ENCODE data around the gene CUL1. TPM values are rescaled to one million over a fixed set of nuclear protein-coding genes. Genes with fewer than 3 reads are reported as not detected.
A peak's percentile ranks its signal among the peaks of the same experiment; 100 is the strongest.

Gene CUL1
- total and polyA plus RNA-seq, 7 experiments from 2014 or later = 39.0 to 74.0 (median 53.6) TPM

- Histone ChIP-seq H3K4me1 (ENCODE audit: control insufficient read depth in 2 of 2, insufficient read depth in 2 of 2, low read length in 2 of 2) (no peaks in the 10 kb centered on the region), H3K9me3 (ENCODE audit: control insufficient read depth in 2 of 3, low read length in 3 of 3) (no peaks in the 10 kb centered on the region), H3K4me3 (ENCODE audit: low read length) (no peak overlapping the region), H3K27ac (ENCODE audit: low read depth, low read length) (no peak overlapping the region), H3K36me3 (ENCODE audit: control insufficient read depth in 2 of 3, insufficient read depth in 3 of 3, low read length in 3 of 3) (no peaks in the 10 kb centered on the region), H3K27me3 (ENCODE audit: control insufficient read depth in 2 of 2, insufficient read depth in 2 of 2, low read length in 2 of 2) (no peaks in the 10 kb centered on the region)
- H3K36me3 Mint-ChIP-seq = peaks cover 9 to 28% (median 19%) of the 10 kb centered on the region in 5 donors
- POLR2A ChIA-PET = interaction anchor here (0.6 to 0.9 kb wide), 2 partner anchors 15 to 129 kb away, joined by 3 read pairs; no protein-coding TSS in a partner anchor
- CTCF ChIA-PET = no interaction called here
- DNase-seq (no peak), ATAC-seq (no peak)
- H3K27me3 Mint-ChIP-seq = no peaks in the 10 kb centered on the region
- H3K4me1 Mint-ChIP-seq = peaks cover 0 to 25% (median 5%) of the 10 kb centered on the region in 7 donors
- no peaks in the 10 kb centered on the region for H3K9me3 Mint-ChIP-seq
- intact Hi-C loops (cut with micrococcal nuclease) = no loop called here
- peak overlapping the region in 1 of 10 donors; percentile 56 for H3K4me3 Mint-ChIP-seq
- peak overlapping the region in 1 of 9 donors; percentile 24 for H3K27ac Mint-ChIP-seq
Measured at GRCh38 chr7:148831782-148832181, 133.1 kb downstream of the CUL1 start.

GRCh38 chr7:148834605-148835004 is 135.9 kb downstream of the CUL1 start:
- DNase-seq (no peak), ATAC-seq (no peak)
- Mint-ChIP-seq H3K4me1 (peaks cover 7 to 39% (median 25%) of the 10 kb centered on the region in 7 donors), H3K27ac (no peak overlapping the region), H3K9me3 (no peaks in the 10 kb centered on the region), H3K27me3 (no peaks in the 10 kb centered on the region), H3K4me3 (no peak overlapping the region), H3K36me3 (peaks cover 9 to 33% (median 26%) of the 10 kb centered on the region in 5 donors)
- intact Hi-C loops (cut with micrococcal nuclease) = no loop called here
- Histone ChIP-seq H3K9me3 (ENCODE audit: control insufficient read depth in 2 of 3, low read length in 3 of 3) (no peaks in the 10 kb centered on the region), H3K36me3 (ENCODE audit: control insufficient read depth in 2 of 3, insufficient read depth in 3 of 3, low read length in 3 of 3) (no peaks in the 10 kb centered on the region), H3K4me3 (ENCODE audit: low read length) (no peak overlapping the region), H3K27me3 (ENCODE audit: control insufficient read depth in 2 of 2, insufficient read depth in 2 of 2, low read length in 2 of 2) (no peaks in the 10 kb centered on the region), H3K4me1 (ENCODE audit: control insufficient read depth in 2 of 2, insufficient read depth in 2 of 2, low read length in 2 of 2) (peaks cover 0 to 10% of the 10 kb centered on the region in 2 donors), H3K27ac (ENCODE audit: low read depth, low read length) (no peak overlapping the region)
- ChIA-PET CTCF (no interaction called here), POLR2A (no interaction called here)

DNA sequence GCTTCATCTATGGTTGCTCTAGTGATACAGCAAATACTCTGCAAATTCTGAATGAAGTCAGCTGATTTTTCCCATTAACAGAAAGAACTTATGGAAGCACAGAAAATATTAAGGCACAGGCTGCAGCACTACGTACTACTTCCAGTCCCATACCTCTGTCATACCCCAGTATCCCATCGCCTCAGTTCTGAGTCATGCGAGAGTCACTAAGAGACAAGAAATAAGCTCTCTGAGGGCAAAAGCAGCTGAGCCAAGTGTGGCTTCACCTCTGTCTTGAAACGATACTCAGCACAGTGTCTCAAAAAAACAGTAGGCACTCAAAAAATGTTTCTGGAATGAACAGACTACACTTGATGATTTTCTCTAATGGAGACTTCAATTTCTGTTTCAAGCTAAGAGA is 137.2 kb downstream of the CUL1 start:
- H3K27me3 Mint-ChIP-seq = no peaks in the 10 kb centered on the region

GRCh38 chr7:148838905-148839304 is 140.2 kb downstream of the CUL1 start:
- ChIA-PET POLR2A (no interaction called here), CTCF (no interaction called here)
- H3K4me3 Mint-ChIP-seq = peak overlapping the region in 4 of 10 donors; percentile 12 to 54 (median 30)
- Histone ChIP-seq H3K27me3 (ENCODE audit: control insufficient read depth in 2 of 2, insufficient read depth in 2 of 2, low read length in 2 of 2) (no peaks in the 10 kb centered on the region), H3K4me3 (ENCODE audit: low read length) (no peak overlapping the region), H3K9me3 (ENCODE audit: control insufficient read depth in 2 of 3, low read length in 3 of 3) (no peaks in the 10 kb centered on the region), H3K4me1 (ENCODE audit: control insufficient read depth in 2 of 2, insufficient read depth in 2 of 2, low read length in 2 of 2) (peaks cover 0 to 10% of the 10 kb centered on the region in 2 donors), H3K27ac (ENCODE audit: low read depth, low read length) (no peak overlapping the region), H3K36me3 (ENCODE audit: control insufficient read depth in 2 of 3, insufficient read depth in 3 of 3, low read length in 3 of 3) (no peaks in the 10 kb centered on the region)
- ATAC-seq (peak; percentile 58), DNase-seq (no peak)
- peak overlapping the region in 4 of 9 donors; percentile 6 to 52 (median 28) for H3K27ac Mint-ChIP-seq
- intact Hi-C loops (cut with micrococcal nuclease) = no loop called here
- H3K9me3 Mint-ChIP-seq = no peaks in the 10 kb centered on the region
- H3K36me3 Mint-ChIP-seq = peaks cover 7 to 28% (median 21%) of the 10 kb centered on the region in 5 donors
- H3K4me1 Mint-ChIP-seq = peaks cover 7 to 56% (median 38%) of the 10 kb centered on the region in 7 donors
- no peaks in the 10 kb centered on the region for H3K27me3 Mint-ChIP-seq

More for the DNA sequence above, 137.2 kb downstream of the CUL1 start:
- Mint-ChIP-seq H3K9me3 (no peaks in the 10 kb centered on the region), H3K4me3 (no peak overlapping the region), H3K36me3 (peaks cover 9 to 30% (median 25%) of the 10 kb centered on the region in 5 donors), H3K27ac (no peak overlapping the region), H3K4me1 (peaks cover 7 to 48% (median 29%) of the 10 kb centered on the region in 7 donors)
- ChIA-PET POLR2A (interaction anchor here (0.5 to 0.6 kb wide), 2 partner anchors 128 to 140 kb away, joined by 3 read pairs; no protein-coding TSS in a partner anchor), CTCF (interaction anchor here (1.1 to 1.8 kb wide), 2 partner anchors 15 to 20 kb away, joined by 4 to 5 read pairs; no protein-coding TSS in a partner anchor)
- no peaks in the 10 kb centered on the region for H3K9me3 ChIP-seq (ENCODE audit: control insufficient read depth in 2 of 3, low read length in 3 of 3)
- H3K36me3 ChIP-seq (ENCODE audit: control insufficient read depth in 2 of 3, insufficient read depth in 3 of 3, low read length in 3 of 3) = no peaks in the 10 kb centered on the region
- DNase-seq (no peak), ATAC-seq (no peak)
- no peaks in the 10 kb centered on the region for H3K27me3 ChIP-seq (ENCODE audit: control insufficient read depth in 2 of 2, insufficient read depth in 2 of 2, low read length in 2 of 2)
- no peak overlapping the region for H3K27ac ChIP-seq (ENCODE audit: low read depth, low read length)
- H3K4me3 ChIP-seq (ENCODE audit: low read length) = no peak overlapping the region
- intact Hi-C loops (cut with micrococcal nuclease) = no loop called here
- H3K4me1 ChIP-seq (ENCODE audit: control insufficient read depth in 2 of 2, insufficient read depth in 2 of 2, low read length in 2 of 2) = peaks cover 0 to 10% of the 10 kb centered on the region in 2 donors

- no peaks in the 10 kb centered on the region for H3K27me3 ChIP-seq (ENCODE audit: control insufficient read depth in 2 of 2, insufficient read depth in 2 of 2, low read length in 2 of 2)
- no peaks in the 10 kb centered on the region for H3K36me3 ChIP-seq (ENCODE audit: control insufficient read depth in 2 of 3, insufficient read depth in 3 of 3, low read length in 3 of 3)
- H3K9me3 ChIP-seq (ENCODE audit: control insufficient read depth in 2 of 3, low read length in 3 of 3) = no peaks in the 10 kb centered on the region
- H3K27ac Mint-ChIP-seq = no peak overlapping the region
- H3K4me3 Mint-ChIP-seq = no peak overlapping the region
- CTCF ChIA-PET = no interaction called here
- H3K27ac ChIP-seq (ENCODE audit: low read depth, low read length) = no peak overlapping the region
- H3K27me3 Mint-ChIP-seq = no peaks in the 10 kb centered on the region
- peaks cover 0 to 2% (median 0%) of the 10 kb centered on the region in 11 donors for H3K9me3 Mint-ChIP-seq
- H3K4me1 Mint-ChIP-seq = peaks cover 17 to 66% (median 42%) of the 10 kb centered on the region in 7 donors
- DNase-seq = no peak
- H3K4me1 ChIP-seq (ENCODE audit: control insufficient read depth in 2 of 2, insufficient read depth in 2 of 2, low read length in 2 of 2) = peaks cover 4 to 8% of the 10 kb centered on the region in 2 donors
- intact Hi-C loops (cut with micrococcal nuclease) = loop anchor here in 1 of 2 donors (5.0 kb wide), 1 partner anchor 34 kb away; the partner anchor contains the start of gene EZH2
- H3K36me3 Mint-ChIP-seq = peaks cover 0 to 5% (median 0%) of the 10 kb centered on the region in 5 donors
- no peak overlapping the region for H3K4me3 ChIP-seq (ENCODE audit: low read length)
- ATAC-seq = no peak
- POLR2A ChIA-PET = no interaction called here
Measured at GRCh38 chr7:148847815-148848734, 149.4 kb downstream of the CUL1 start.

DNA sequence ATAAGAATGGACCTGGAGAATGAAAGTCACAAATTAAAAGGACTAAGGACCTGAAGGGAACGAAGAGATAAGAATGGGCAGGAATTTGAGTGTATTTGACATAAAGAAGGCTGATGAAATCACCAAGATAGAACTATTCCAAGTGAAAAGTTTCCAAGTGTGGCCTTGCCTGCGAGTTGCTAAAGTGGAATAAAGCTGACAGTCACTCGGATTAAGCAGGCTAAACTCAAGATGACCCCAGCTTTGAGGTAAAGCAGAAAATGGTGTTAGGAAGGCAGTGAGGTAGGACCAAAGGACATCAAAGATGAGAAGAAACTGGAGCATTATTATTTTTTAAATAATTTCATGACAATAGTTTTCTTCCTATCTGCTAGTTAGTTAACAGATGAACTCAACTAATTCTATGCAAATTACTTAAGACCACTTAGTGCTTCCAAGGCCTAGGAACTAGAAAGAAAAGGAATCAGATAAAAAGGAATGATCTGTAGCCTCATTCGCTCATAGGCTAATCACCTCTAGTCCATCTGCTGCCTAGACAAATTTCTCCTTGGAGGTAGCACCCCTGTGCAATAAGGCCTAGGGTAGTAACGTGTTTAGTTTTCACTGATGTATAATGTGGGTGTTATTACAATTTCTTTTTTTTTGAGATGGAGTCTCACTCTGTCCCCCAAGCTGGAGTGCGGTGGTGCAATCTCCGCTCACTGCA is 150.8 kb downstream of the CUL1 start:
- H3K27me3 Mint-ChIP-seq = no peaks in the 10 kb centered on the region
- H3K36me3 Mint-ChIP-seq = peaks cover 0 to 5% (median 0%) of the 10 kb centered on the region in 5 donors
- Histone ChIP-seq H3K36me3 (ENCODE audit: control insufficient read depth in 2 of 3, insufficient read depth in 3 of 3, low read length in 3 of 3) (no peaks in the 10 kb centered on the region), H3K27ac (ENCODE audit: low read depth, low read length) (no peak overlapping the region), H3K4me1 (ENCODE audit: control insufficient read depth in 2 of 2, insufficient read depth in 2 of 2, low read length in 2 of 2) (peaks cover 4 to 8% of the 10 kb centered on the region in 2 donors), H3K27me3 (ENCODE audit: control insufficient read depth in 2 of 2, insufficient read depth in 2 of 2, low read length in 2 of 2) (no peaks in the 10 kb centered on the region), H3K4me3 (ENCODE audit: low read length) (no peak overlapping the region), H3K9me3 (ENCODE audit: control insufficient read depth in 2 of 3, low read length in 3 of 3) (no peaks in the 10 kb centered on the region)
- POLR2A ChIA-PET = no interaction called here
- DNase-seq (no peak), ATAC-seq (no peak)
- peaks cover 17 to 65% (median 42%) of the 10 kb centered on the region in 7 donors for H3K4me1 Mint-ChIP-seq
- no peak overlapping the region for H3K27ac Mint-ChIP-seq
- CTCF ChIA-PET = interaction anchor here (0.6 kb wide), 1 partner anchor 114 kb away, joined by 5 read pairs; no protein-coding TSS in a partner anchor
- no peak overlapping the region for H3K4me3 Mint-ChIP-seq
- intact Hi-C loops (cut with micrococcal nuclease) = loop anchor here in 1 of 2 donors (5.0 kb wide), 1 partner anchor 33 kb away; the partner anchor contains the start of gene EZH2
- peaks cover 0 to 2% (median 0%) of the 10 kb centered on the region in 11 donors for H3K9me3 Mint-ChIP-seq

Data from naive thymus-derived CD4-positive, alpha-beta T cell (primary cell).